Activated naive CD4-positive, alpha-beta T cell treated with anti-CD3 and anti-CD28 coated beads, Interleukin-2, amount 10 ng/mL, durations not matched to agents 7 days and 5 days (primary cell): ENCODE measurements around the gene RCL1.

Experiments used
- CTCF ChIA-PET: fragments of 350-600 bp; sonication (Branson Sonifier 250); formaldehyde crosslinking; loops from one replicate; lab custom pipeline; 2021; ENCODE audit warnings: antibody characterized with exemption; lab: Charles Lee
- DNase-seq: peaks from one replicate; pipeline ENCODE4 v3.0.0-alpha.2; 2020
- H3K27ac Mint-ChIP-seq: one replicate; pipeline ENCODE4 v1.8.0; 2021; ENCODE audit warnings: mild to moderate bottlenecking, moderate library complexity, mixed read lengths
- H3K27me3 Mint-ChIP-seq: one replicate; pipeline ENCODE4 v1.8.0; 2021; ENCODE audit warnings: mild to moderate bottlenecking, mixed read lengths
- H3K36me3 Mint-ChIP-seq: one replicate; pipeline ENCODE4 v1.8.0; 2021; ENCODE audit warnings: mixed read lengths
- H3K4me1 Mint-ChIP-seq: one replicate; pipeline ENCODE4 v1.8.0; 2021; ENCODE audit warnings: mixed read lengths
- H3K4me3 Mint-ChIP-seq: one replicate; pipeline ENCODE4 v1.8.0; 2021; ENCODE audit warnings: mild to moderate bottlenecking, moderate library complexity, mixed read lengths
- H3K9me3 Mint-ChIP-seq: one replicate; pipeline ENCODE4 v1.8.0; 2021; ENCODE audit warnings: mixed read lengths

Gene RCL1

DNA sequence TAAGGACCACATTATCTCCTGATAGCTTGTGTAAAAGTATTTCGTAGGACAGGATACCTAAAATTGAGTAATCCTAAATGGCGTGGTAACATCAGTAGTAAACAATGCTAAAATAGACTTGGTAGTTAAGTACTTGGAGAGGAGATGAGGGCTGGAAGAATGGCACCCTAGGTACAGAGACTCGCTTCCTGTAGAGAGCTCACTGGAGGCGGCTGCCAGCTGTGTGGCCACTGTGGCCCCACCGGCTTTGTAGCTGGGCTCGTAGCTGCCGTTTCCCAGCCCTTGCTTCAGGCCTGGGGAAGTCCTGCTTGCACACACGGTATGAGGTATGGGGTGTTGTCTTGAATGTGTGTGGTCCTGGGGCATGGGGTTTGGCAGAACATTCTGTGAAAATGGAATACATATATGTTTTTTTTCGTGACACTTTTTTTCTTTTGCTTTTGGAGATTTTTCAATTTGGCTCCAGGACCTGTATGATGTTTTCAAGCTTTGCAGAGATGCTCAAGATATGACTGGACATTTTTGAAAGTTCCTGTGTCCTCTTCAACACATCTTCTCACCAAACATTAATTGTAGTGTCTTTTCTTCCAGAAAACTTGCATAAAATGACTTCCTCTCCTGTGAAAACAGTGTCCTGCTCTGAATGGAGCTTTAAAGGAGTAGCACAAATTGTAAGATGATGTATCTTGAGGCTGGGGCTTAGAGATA, 58.0 kb downstream of the RCL1 start:
- Mint-ChIP-seq H3K27ac (peak overlapping the region; percentile 73), H3K4me1 (peaks cover 7% of the 10 kb centered on the region), H3K36me3 (peaks cover 24% of the 10 kb centered on the region), H3K9me3 (no peaks in the 10 kb centered on the region), H3K4me3 (no peak overlapping the region), H3K27me3 (no peaks in the 10 kb centered on the region)
- CTCF ChIA-PET: interaction anchor here (1.0 to 2.0 kb wide), 5 partner anchors 15 to 137 kb away, joined by 3 to 10 read pairs (median 4); no protein-coding TSS in a partner anchor
- DNase-seq: no peak

- no peak overlapping the region for H3K27ac Mint-ChIP-seq
- peaks cover 12% of the 10 kb centered on the region for H3K4me1 Mint-ChIP-seq
- no peaks in the 10 kb centered on the region for H3K27me3 Mint-ChIP-seq
- no peak for DNase-seq
- peaks cover 29% of the 10 kb centered on the region for H3K36me3 Mint-ChIP-seq
- no peak overlapping the region for H3K4me3 Mint-ChIP-seq
- CTCF ChIA-PET: interaction anchor here (0.6 kb wide), 1 partner anchor 736 kb away, joined by 3 read pairs; no protein-coding TSS in a partner anchor
- no peaks in the 10 kb centered on the region for H3K9me3 Mint-ChIP-seq
Measured at GRCh38 chr9:4852419-4852818, 59.7 kb downstream of the RCL1 start.

DNA sequence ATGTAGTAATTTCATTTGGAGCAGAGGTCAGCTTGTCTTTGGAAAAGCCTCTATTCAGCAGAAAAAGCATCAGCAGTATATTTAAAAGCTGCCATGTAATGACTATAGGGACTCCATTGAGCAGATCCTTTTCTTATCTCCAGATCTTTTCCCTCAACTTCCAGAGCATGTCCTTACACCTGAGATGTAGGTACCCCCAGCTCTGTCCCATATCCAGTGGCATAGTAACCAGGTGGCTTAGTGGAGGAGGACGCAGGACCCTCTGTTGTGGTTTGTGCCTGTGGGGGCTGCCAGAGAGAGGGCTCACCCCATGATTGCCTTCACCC, 61.5 kb downstream of the RCL1 start:
- DNase-seq: no peak
- no peaks in the 10 kb centered on the region for H3K27me3 Mint-ChIP-seq
- H3K4me1 Mint-ChIP-seq: peaks cover 12% of the 10 kb centered on the region
- H3K9me3 Mint-ChIP-seq: no peaks in the 10 kb centered on the region
- peaks cover 40% of the 10 kb centered on the region for H3K36me3 Mint-ChIP-seq
- CTCF ChIA-PET: interaction anchor here (0.6 to 0.8 kb wide), 2 partner anchors 31 to 71 kb away, joined by 3 to 4 read pairs; no protein-coding TSS in a partner anchor
- no peak overlapping the region for H3K4me3 Mint-ChIP-seq
- no peak overlapping the region for H3K27ac Mint-ChIP-seq

DNA sequence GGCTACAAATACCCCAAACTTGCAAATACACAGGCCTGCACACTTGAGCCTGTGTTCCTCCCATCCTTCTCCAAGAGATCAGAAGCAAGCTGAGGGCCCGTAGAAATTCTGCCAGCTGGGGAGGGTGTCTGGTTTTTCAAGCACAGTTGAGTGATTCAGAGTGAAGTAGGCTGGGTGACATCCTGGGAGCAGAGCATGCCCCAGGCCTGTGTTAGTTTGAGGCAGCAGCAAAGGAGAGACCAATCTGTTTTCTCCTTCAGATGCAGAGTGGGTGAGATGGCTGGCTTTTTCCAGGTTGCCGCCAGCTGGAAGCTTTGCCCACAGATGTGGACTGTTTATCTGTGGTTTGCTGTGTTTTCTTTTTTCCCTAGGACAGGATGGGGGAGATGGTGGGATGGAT, 63.1 kb downstream of the RCL1 start:
- Mint-ChIP-seq H3K4me3 (no peak overlapping the region), H3K4me1 (peaks cover 10% of the 10 kb centered on the region), H3K9me3 (no peaks in the 10 kb centered on the region), H3K27me3 (no peaks in the 10 kb centered on the region), H3K36me3 (peaks cover 49% of the 10 kb centered on the region), H3K27ac (no peak overlapping the region)
- DNase-seq: no peak
- CTCF ChIA-PET: interaction anchor here (1.1 kb wide), 1 partner anchor 92 kb away, joined by 3 read pairs; no protein-coding TSS in a partner anchor

DNA sequence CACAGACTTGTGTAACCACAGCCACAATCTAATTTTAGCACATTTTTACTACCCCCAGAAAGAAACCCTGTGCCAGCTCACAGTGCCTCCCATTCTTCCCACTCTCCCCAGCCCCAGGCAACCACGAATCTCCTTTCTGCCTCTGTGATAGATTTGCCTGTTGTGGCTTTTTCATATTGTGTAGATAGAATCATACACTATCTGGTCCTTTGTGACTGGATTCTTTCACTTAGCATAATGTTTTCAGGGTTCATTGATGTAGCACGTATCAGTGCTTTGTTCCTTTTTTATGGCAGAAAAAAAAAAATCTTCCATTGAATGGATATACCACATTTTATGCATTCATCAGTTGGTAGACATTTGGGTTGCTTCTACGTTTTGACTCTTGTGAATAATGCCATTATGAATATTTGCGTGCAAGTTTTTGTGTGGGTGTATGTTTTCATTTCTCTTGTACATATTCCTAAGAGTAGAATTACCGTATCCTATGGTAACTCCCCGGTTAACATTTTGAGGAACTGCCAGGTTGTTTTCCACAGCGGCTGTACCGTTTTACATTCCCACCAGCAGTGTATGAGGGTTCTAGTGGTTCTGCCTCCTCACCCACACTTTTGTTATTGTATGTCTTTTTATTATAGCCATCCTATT, 64.5 kb downstream of the RCL1 start:
- Mint-ChIP-seq H3K9me3 (no peaks in the 10 kb centered on the region), H3K27me3 (no peaks in the 10 kb centered on the region), H3K4me1 (peaks cover 5% of the 10 kb centered on the region), H3K27ac (no peak overlapping the region), H3K4me3 (no peak overlapping the region), H3K36me3 (peaks cover 56% of the 10 kb centered on the region)
- CTCF ChIA-PET: no interaction called here
- DNase-seq: no peak

- CTCF ChIA-PET: interaction anchor here (1.0 kb wide), 1 partner anchor 31 kb away, joined by 3 read pairs; no protein-coding TSS in a partner anchor
Measured at GRCh38 chr9:4859035-4859434, 66.3 kb downstream of the RCL1 start.

GRCh38 chr9:4860383-4860782, 67.6 kb downstream of the RCL1 start:
- Mint-ChIP-seq H3K4me1 (peaks cover 10% of the 10 kb centered on the region), H3K27ac (no peak overlapping the region), H3K9me3 (no peaks in the 10 kb centered on the region), H3K36me3 (peaks cover 50% of the 10 kb centered on the region), H3K4me3 (no peak overlapping the region), H3K27me3 (no peaks in the 10 kb centered on the region)
- no peak for DNase-seq
- CTCF ChIA-PET: interaction anchor here (2.3 kb wide), 1 partner anchor 63 kb away, joined by 5 read pairs; no protein-coding TSS in a partner anchor

More at GRCh38 chr9:4859035-4859434, 66.3 kb downstream of the RCL1 start:
- DNase-seq: no peak
- no peaks in the 10 kb centered on the region for H3K27me3 Mint-ChIP-seq
- peaks cover 10% of the 10 kb centered on the region for H3K4me1 Mint-ChIP-seq
- no peak overlapping the region for H3K27ac Mint-ChIP-seq
- H3K36me3 Mint-ChIP-seq: peaks cover 54% of the 10 kb centered on the region
- H3K4me3 Mint-ChIP-seq: no peak overlapping the region
- no peaks in the 10 kb centered on the region for H3K9me3 Mint-ChIP-seq

DNA sequence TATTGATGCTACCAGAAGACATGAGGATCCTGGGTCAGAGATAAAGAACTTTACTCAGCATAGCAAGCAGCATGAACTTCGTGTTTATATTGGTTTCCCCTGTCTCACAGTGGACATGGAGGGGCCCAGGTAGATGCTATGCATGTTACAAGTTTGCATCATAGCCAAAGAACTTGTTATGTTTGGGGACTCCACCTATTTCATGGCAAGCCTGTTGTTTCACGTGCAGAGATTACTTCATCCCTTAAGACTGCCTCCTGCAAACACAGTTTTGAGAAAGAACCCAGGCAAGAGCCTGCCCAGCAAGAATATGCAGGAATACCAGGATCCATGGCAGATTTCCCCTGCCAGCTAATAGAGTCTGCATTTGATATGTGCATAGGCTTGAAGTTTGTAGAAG, 68.4 kb downstream of the RCL1 start:
- Mint-ChIP-seq H3K27ac (no peak overlapping the region), H3K4me3 (no peak overlapping the region), H3K9me3 (no peaks in the 10 kb centered on the region), H3K4me1 (peaks cover 15% of the 10 kb centered on the region), H3K27me3 (no peaks in the 10 kb centered on the region), H3K36me3 (peaks cover 52% of the 10 kb centered on the region)
- no peak for DNase-seq
- CTCF ChIA-PET: interaction anchor here (2.3 kb wide), 1 partner anchor 63 kb away, joined by 5 read pairs; no protein-coding TSS in a partner anchor

DNA sequence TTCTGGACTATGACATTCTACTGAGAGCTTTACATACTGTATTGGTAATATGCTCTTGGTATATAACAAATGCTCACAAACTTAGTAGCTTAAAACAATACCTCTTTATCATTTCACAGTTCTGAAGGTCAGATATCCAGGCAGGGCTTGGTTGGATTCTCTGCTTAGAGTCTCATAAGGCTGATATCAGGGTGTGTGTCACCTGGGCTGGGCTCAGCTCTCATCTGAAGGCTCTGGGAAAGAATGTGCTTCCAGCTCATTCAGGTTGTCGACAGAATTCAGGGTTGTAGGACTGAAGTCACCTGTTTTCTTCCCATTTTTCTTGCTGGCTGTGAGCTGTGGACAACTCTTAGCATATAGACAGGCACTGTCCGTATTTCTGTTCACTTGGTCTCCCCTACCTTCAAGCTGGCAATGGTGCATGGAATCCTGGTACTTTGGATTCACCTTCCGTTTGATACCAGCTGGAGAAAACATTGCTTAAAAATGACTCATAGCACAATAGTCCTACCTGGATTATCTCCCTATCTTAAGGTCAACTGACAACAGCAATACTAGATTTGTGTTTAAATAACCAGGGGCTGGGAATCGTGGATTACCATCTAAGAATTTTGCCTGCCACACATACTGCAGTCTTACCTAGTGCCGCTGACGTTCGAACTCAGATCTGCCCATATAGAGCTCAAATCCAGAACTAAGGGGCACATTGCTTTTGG, 69.2 kb downstream of the RCL1 start:
- H3K9me3 Mint-ChIP-seq: no peaks in the 10 kb centered on the region
- peaks cover 21% of the 10 kb centered on the region for H3K4me1 Mint-ChIP-seq
- H3K27me3 Mint-ChIP-seq: no peaks in the 10 kb centered on the region
- no peak for DNase-seq
- CTCF ChIA-PET: interaction anchor here (2.3 kb wide), 1 partner anchor 62 kb away, joined by 5 read pairs; no protein-coding TSS in a partner anchor
- peaks cover 50% of the 10 kb centered on the region for H3K36me3 Mint-ChIP-seq
- no peak overlapping the region for H3K27ac Mint-ChIP-seq
- H3K4me3 Mint-ChIP-seq: no peak overlapping the region

DNA sequence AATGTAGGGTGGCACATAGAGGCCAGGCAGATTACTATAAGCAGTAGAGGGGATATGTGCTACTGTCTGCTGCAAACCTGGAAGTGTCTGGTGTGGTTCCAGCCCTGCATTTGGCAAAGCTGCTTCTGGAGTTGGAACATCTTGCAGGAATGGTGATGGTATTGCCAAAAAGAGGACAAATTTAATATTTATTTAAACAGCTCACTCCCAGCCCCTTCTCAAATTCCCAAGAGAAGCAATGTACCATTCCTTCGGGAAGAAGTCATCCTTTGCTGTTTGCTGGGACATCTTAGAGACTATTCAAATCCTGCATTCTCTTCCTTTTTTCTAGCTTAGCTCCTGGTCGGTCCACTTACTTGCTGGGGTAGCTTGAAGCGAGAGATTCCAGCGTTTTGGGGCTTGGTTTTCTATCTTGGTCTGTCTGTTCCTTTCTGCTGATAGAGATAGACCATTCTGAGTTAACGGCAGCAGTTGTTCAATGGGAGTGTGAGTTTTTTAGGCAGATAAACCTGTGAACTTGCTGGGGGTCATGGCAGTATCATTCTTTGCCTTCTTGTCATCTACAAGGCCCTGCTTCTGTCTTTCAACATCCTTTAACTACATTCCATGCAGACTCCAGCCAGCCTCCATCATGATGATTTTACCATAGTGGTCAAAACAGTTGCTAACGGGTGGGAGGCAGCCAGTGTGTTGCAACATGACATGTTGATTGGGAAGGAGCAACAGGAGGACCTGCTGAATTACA, 69.9 kb downstream of the RCL1 start:
- CTCF ChIA-PET: interaction anchor here (2.3 kb wide), 1 partner anchor 61 kb away, joined by 5 read pairs; no protein-coding TSS in a partner anchor
- Mint-ChIP-seq H3K27ac (no peak overlapping the region), H3K36me3 (peaks cover 50% of the 10 kb centered on the region), H3K9me3 (no peaks in the 10 kb centered on the region), H3K4me1 (peaks cover 16% of the 10 kb centered on the region), H3K27me3 (no peaks in the 10 kb centered on the region), H3K4me3 (no peak overlapping the region)
- no peak for DNase-seq

DNA sequence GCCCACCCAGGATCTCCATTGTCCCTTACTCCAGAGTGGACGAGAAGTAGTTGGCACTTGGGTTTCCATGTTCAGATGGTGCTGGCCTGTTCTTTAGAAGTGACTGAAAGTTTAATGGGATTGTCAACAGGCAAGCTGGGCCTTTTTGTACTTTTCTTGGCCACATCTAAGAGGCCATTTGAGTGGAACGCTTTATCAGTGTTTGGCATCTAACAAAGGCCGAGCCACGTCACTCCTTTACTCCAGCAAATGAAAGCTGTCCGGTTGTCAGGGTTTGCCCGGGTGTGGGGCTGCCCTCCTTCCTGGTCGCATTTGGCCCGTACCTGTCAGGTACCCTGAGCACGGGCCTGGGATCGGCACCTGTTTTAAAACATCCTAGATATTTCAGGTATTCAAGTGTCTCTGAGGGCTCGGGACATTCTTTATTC, 71.5 kb downstream of the RCL1 start:
- H3K9me3 Mint-ChIP-seq: no peaks in the 10 kb centered on the region
- peaks cover 44% of the 10 kb centered on the region for H3K36me3 Mint-ChIP-seq
- H3K4me1 Mint-ChIP-seq: peaks cover 16% of the 10 kb centered on the region
- no peaks in the 10 kb centered on the region for H3K27me3 Mint-ChIP-seq
- no peak overlapping the region for H3K4me3 Mint-ChIP-seq
- CTCF ChIA-PET: interaction anchor here (1.8 kb wide), 1 partner anchor 124 kb away, joined by 5 read pairs; no protein-coding TSS in a partner anchor
- DNase-seq: no peak
- H3K27ac Mint-ChIP-seq: no peak overlapping the region

DNA sequence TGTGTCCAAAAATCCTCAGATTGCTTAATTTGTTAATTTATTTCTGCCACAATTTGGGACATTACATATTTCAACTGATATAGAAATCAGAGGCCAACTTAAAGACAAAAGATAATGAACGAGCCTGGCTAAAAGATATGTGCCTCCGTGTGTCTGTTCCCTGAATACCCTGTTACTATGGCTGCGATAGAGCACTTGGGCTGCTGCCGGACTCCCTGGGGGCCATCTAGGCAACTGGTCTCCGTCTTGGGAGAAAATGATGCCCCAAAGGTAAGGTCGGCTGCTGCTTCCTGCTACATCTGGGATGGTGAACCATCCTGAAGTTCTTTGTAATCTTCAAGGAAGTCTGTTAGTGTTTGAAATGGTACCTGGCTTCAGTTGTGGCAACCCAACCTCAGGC, 72.0 kb downstream of the RCL1 start:
- H3K36me3 Mint-ChIP-seq: peaks cover 41% of the 10 kb centered on the region
- H3K4me1 Mint-ChIP-seq: peaks cover 16% of the 10 kb centered on the region
- no peaks in the 10 kb centered on the region for H3K27me3 Mint-ChIP-seq
- H3K4me3 Mint-ChIP-seq: no peak overlapping the region
- no peaks in the 10 kb centered on the region for H3K9me3 Mint-ChIP-seq
- CTCF ChIA-PET: interaction anchor here (1.2 to 1.8 kb wide), 3 partner anchors 14 to 124 kb away, joined by 3 to 5 read pairs (median 3); no protein-coding TSS in a partner anchor
- no peak for DNase-seq
- no peak overlapping the region for H3K27ac Mint-ChIP-seq

GRCh38 chr9:4865681-4866080, 72.9 kb downstream of the RCL1 start:
- Mint-ChIP-seq H3K27me3 (no peaks in the 10 kb centered on the region), H3K36me3 (peaks cover 35% of the 10 kb centered on the region), H3K27ac (no peak overlapping the region), H3K4me1 (peaks cover 16% of the 10 kb centered on the region), H3K4me3 (no peak overlapping the region), H3K9me3 (no peaks in the 10 kb centered on the region)
- CTCF ChIA-PET: interaction anchor here (0.6 to 1.8 kb wide), 4 partner anchors 15 to 123 kb away, joined by 3 to 5 read pairs (median 4); no protein-coding TSS in a partner anchor
- no peak for DNase-seq
